Measurements from ENCODE around the gene VAPB.

The VAPB gene

DNA sequence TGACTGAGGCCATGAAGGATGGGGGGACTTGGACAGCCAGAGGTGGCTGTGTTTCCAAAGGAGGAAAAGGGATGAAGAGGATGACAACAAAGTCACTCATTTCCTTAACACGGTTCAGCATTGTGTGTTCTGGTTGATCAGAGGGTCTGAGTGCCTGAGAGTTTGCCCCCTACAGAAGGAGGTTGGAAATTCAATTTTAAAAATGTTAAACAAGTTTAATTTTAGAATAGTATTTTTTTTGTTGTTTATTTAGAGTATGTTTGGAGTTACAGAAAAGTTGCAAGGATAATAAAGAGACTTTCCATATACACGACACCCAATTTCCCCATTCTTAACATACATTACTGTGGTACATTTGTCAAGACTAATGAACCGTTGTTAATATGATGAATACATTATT lies 10.3 kb upstream of the VAPB start:
- no peak for DNase-seq

DNA sequence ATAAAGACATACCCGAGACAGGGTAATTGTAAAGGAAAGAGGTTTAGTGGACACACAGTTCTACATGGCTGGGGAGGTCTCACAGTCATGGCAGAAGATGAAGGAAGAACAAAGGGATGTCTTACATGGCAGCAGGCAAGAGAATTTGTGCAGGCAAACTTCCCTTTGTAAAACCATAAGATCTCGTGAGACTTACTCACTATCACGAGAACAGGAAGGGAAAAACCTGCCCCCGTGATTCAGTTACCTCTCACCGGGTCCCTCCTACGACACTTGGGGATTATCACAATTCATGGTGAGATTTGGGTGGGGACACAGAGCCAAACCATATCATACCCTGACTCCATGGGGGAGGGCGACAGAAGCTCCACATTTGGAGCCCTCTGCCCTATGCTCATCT lies 7.4 kb upstream of the VAPB start:
- DNase-seq = peak in 1 of 2 donors; percentile 2

DNA sequence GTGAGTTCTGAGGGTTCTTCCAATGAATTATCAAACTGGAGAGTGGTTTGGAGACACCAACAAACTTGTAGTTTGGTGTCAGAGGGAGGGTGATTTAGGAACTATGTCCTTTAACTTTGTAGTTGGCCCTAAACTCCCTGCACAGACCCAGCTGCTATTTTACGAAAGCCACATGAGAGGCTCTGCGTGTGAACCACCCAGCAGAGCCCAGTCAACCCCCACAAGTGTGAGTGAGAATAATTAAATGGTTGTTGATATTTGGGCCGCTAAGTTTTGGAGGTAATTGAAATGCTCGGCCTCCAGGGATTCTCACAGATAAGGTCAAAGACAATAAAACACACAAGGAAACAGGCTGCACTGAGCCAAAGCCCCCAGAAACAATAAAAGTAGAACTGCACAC lies 6.9 kb upstream of the VAPB start:
- no peak for DNase-seq

DNA sequence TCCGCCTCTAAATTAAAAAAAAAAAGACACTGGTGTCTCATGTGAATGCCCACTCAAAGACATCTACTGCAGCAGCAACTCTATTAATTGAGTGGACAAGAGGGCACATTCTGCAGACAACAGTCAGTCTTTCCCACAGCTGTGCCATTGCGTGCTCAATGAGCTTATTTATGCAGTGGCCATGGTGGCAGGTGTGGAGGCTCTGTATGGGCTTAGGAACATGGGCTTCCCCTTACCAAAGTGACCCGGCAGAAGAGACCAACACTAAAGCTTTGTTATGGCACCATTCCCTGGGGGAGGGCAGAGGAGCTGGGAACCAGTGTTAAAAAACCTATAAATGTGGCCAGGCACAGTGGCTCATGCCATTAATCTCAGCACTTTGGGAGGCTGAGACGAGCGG lies 4.2 kb upstream of the VAPB start:
- no peak for DNase-seq

DNA sequence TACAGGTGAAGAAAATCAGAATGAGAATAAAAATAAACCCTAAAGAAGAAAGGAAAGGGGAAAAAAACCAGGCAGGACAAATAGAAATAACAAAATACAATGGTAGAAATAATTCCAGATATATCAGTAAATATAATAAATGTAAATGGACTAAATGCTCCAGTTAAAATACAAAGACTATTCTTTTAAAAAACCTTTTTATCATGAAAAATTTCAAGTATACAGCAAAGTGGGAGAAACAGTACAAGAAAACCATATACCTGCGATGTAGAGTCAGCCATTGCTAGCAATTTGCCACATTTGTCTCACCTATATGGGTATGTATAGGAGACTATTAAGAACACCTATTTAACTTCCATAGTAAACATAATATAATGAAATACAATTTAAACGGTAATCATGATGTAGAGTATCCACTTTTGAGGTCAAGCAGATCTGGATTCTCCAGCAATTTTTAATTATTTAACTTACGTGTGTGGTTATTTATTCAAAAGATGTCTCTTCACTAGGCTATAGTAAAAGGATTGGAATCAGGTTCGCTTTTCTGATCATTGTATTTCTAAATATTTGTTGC lies 914 bp upstream of the VAPB start:
- no peak for DNase-seq

DNA sequence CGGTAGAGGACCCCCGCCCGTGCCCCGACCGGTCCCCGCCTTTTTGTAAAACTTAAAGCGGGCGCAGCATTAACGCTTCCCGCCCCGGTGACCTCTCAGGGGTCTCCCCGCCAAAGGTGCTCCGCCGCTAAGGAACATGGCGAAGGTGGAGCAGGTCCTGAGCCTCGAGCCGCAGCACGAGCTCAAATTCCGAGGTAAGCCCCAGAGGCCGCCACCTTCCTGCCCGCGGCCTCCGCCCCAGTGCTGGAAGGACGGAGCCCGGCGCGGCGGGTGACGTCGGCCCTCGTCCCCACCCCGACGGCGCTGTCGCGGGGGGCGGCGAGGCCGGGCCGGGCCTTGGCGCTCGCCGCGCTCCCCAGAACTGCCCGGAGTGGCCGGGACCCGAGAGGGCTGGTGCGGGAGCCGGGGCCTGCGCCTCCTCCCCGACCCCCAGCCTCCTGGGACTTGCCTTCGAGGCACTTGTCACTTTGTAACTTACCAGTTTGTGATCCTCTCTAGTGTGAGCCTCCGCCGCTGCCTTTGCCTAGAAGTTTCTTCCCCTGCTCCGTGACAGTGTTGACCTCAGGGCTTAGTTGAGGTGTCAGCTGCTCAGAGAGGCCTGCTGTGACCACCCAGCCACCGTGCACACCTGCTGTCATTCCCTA lies 417 bp downstream of the VAPB start:
- peak; percentile 31 to 61 for DNase-seq

DNA sequence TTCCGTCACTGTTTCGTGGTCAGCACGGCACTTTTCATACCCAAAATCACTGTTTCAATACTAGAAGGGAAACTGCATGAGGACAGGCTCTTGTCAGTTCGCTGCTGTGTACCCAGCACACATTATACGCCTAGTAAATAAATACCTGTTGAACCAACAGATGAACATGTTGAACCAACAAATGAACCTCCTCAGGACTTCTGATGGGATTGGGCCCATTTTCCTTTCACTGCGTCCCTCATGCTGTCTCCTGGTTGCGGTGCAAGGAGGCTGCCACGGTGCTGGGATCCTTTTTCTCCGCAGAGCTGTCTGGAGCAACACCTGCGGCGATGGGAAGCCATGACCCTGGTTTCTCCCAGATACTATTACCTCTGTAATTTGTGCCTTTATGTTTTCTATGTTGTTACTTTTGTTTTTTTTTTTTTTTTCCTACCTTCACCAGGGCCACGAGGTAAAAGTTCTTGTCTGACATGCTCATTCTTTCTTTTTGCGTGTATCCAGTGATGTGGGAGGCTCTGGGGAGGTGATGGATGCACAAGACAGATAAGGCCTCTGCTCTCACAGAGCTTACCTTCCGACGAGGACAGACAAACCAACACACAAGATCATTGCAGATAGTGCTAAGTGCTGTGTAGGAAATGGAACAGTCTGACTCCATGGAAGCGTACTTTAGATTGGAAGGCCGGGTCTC lies 1.1 kb downstream of the VAPB start:
- DNase-seq = no peak

DNA sequence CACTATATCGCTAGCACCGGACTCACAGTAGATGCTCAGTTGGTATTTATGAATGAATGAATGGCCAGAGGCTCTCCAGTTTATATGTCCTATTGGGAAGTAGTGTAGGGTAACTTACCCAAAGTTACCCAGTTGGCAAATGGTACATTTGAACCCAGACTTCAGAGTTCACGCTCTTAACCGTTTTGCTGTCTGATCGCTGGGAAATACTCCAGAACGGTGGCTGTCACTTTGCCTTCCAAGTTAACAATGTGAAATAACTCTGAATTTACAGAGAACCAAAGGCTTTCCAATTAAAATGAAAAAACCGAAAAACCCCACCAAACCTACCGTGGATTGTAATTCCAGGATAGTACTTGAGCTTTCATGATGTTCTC lies 1.6 kb downstream of the VAPB start:
- no peak for DNase-seq

DNA sequence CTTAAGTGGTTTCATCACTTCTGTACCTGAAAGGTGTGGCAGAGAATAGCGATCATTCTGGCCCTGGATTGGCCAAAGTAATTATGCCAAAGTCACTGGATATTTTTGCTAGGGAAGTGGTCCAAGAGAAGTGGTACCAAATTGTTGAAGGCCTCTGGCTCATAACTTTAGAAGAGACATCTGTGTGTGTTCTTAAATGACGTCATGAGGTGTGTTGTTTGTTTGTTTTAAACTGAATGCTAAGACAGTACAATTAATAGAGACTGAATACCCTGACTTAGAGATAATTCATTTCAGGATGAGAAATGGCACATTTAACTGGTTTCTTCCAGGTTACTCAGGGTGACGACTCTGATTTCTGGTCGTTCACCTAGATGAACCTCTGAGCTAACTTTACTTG lies 3.3 kb downstream of the VAPB start:
- DNase-seq = no peak

DNA sequence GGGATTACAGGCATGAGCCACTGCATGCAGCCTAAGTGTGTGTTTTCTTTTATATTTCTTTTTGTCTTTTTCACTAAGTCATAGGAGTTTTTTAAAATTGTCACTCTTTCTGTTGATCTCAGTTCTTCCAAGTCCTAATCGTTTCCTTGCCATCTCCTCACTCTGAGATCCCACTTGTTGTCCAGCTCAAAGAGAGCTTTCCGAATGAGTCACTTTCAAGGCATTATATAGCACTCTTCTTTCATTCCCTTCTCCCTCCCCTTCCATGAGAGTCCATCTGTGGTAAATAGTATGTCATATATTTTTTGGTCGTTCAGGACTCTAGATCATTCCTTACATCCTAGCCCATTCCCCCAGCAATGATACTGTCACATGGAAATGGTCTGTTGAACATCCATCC lies 4.3 kb downstream of the VAPB start:
- DNase-seq = no peak

DNA sequence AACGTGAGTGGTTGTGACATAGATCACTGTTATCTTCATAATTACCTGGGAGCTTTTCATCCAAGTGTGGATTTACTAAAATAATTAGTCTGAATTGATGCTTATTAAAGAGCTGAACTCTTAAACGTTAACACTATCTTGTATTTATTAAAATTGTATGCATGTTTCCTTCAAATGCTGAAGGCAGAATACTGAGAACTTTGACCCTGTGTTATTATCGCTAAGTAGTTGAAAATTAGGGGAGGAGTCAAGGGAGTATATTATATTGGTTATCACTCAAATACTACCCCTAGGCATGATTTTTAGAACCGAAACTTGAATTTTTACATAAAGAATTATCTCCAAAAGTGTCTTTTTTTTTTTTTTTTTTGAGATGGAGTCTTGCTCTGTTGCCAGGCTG lies 5.8 kb downstream of the VAPB start:
- no peak for DNase-seq

DNA sequence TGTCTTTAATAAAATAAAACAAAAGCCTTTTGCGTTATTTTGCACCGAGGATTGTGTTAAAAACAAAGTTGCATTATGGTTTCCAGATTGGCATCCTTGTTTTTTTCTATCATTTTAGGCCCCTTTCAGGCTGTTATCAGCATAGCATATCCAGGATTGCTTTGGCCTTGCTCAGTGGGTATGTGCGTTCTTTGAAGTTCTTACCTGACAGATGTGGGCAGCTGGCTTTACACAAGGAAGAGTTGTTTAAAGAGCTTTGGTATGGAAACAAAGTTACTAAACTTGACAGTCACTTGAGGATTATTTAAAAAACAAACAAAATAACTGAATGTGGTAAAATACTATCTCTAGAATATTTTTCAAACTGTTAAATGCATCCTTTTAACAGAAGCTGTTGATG lies 6.6 kb downstream of the VAPB start:
- no peak for DNase-seq

DNA sequence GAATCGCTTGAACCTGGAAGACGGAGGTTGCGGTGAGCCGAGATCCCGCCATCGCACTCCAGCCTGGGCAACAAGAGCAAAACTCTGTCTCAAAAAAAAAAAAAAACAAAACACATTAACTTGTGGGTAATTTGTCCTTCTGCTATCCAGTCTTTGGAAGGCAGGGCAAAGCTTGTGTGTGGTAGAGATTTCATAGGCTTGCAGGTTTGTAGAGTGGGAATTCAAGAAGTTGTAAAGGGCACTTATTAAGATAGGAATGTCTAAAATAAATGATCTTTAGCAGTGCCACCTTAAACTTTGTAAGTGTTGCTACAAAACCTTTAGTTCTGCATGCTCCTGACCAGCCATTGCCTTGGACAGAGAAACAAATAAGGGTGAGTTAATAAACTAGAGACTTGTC lies 8.4 kb downstream of the VAPB start:
- no peak for DNase-seq

DNA sequence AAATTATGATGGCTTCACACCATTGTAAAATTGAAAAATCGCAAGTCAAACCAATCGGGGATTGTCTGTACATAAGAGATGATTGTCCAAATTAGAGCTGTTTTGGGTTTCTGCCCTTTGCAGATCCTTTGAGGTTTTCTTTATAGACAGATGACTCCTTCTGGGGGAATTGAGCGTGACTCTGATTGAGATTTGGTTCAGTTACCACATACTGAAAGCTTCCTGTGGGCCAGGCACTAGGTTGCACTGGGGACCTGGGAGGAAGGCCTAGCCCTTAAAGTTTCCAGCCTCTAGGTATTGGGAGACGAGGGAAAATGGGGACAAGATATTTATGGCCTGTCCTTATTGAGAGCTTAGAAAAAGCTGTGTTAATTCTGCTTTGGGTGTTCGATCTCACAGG lies 9.2 kb downstream of the VAPB start:
- DNase-seq = no peak

DNA sequence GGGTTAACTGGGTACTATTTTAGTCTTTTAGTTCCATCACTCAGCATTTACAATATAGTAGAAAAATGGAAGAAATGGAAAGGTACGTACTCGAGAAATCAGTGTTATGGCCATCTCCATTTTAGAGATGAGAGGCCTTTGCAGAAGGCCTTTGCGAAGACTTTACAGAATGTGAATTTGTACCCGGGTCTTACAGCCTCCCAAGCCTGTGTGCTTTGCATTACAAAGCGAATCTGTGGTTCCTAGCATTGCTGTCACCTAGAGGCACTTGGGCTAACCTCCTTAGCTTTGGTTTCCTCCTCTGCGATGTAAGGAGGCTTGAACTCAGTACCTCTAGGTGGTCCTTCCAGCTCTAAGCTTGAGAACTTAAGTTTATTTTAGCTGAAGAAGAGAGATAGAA lies 10.9 kb downstream of the VAPB start:
- no peak for DNase-seq

DNA sequence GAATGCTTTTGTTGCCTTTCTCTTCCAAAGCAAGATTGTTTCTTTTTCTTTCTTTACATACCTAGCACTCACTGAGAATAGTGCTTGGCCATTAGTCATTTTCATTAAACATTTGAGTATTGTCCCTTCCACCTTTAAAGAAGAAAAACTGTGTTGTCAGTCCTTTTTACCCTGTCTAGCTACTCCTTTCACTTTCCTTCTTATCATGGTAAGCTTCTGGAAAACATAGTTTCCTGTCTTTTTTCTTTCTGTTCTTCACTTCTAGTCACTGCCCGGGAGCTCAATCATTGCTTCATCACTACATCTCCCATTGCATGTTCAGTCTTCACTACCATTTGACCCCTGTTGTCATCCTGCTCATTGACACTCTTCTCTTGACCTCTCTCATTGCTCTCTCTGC lies 12.1 kb downstream of the VAPB start:
- DNase-seq = no peak

DNA sequence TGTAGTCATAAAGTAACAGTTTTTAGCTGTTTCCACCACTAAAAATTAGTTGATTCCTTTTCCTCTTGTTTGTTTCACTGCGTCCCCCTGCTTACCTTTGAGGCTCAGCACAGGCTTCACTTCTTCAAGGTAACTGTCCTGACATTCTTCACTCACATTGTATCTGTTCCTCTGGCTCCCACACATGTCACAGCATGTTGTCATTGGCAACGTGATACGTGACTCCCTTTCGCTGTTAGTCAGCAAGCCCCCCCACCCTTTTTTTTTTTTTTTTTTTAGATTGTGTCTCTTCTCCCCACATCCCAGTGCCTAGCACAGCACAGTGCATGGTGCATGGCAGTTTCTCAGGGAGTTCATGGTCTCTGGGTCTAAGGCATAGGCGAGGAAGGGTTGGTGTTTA lies 13.3 kb downstream of the VAPB start:
- no peak for DNase-seq

DNA sequence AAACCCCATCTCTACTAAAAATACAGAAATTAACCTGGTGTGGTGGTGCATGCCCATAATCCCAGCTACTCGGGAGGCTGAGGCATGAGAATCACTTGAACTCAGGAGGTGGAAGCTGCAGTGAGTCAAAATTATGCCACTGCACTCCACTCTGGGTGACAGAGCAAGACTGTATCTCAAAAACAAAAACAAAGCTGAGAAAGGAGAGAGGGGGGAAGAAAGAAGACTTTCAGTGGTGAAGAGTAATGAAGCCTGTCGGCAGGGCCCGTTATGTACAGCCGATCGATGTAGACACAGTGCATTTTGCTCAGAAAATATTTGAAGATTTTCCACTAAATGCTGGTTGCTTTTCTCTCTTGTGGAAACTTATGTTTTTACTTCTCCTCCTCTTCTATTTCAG lies 13.8 kb downstream of the VAPB start:
- DNase-seq = no peak

DNA sequence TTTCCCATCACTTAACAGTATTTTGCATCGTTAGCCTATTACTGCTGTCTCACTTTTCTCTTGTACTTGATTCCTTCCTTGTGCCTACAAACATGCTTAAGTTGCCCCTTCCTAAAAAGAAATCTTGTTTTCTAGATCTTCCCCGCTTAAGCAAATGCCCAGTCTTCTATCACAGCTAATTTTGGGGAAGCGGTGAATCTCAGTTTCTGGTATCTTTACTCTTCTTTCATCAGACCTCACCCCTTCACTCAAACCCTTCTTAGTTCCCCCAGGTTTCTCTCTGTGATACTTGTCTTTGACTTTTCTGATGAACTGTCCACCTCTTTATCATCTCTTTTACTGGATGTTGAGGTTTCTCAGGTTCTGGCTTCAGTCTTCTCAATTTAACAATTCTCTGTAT lies 14.2 kb downstream of the VAPB start:
- DNase-seq = no peak

DNA sequence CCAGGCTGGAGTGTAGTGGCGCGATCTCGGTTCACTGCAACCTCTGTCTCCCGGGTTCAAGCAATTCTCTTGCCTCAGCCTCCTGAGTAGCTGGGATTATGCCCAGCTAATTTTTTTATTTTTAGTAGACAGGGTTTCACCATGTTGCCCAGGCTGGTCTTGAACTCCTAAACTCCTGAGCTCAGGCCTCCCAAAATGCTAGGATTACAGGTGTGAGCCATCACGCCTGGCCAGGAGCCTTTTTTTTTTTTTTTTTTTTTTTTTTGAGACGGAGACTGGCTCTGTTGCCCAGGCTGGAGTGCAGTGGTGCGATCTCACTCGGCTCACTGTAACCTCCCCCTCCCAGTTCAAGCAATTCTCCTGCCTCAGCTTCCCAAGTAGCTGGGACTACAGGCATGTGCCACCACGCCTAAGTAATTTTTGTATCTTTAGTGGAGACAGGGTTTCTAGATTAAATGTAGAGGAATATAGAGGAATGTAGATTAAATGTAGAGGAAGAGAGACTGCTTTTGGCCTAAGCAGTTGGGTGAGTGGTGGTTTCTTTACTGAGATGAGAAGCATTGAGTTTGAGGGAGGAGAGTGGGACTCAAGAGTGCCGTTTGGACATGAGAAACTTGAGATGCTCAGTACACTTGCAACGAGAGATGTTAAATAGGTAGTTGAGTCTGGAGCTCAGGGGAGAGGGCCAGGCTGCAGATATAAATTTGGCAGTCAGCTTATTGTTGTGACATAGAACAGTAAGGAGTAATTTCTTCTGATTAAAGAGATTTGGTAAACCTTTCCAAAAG lies 16.7 kb downstream of the VAPB start:
- DNase-seq = no peak

DNA sequence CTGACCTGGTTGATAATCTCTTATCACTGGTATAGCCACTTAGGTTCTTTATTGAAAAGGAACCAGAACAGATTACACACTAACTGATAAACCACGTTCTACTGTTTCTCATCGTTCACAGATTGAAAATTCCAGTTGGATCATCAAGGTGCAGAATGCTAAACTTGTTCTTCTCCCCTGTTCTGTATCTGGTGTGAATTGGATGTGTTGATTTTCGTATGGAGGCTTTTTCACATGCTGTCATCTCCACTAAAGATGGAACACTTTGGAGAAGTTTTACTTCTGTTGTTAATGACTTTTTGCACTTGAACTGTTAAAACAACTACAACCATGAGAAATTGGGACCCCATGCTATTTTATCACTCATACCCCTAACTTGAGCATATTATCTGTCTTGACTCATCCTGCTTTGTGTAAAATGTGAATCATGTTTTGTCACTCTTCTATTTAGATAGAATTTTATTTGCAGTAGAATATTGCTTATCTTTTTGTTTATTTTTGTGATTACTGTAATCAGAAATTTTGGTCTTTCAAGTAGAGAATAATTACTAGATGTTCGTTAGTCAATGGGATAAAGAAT lies 17.5 kb downstream of the VAPB start:
- DNase-seq = no peak

DNA sequence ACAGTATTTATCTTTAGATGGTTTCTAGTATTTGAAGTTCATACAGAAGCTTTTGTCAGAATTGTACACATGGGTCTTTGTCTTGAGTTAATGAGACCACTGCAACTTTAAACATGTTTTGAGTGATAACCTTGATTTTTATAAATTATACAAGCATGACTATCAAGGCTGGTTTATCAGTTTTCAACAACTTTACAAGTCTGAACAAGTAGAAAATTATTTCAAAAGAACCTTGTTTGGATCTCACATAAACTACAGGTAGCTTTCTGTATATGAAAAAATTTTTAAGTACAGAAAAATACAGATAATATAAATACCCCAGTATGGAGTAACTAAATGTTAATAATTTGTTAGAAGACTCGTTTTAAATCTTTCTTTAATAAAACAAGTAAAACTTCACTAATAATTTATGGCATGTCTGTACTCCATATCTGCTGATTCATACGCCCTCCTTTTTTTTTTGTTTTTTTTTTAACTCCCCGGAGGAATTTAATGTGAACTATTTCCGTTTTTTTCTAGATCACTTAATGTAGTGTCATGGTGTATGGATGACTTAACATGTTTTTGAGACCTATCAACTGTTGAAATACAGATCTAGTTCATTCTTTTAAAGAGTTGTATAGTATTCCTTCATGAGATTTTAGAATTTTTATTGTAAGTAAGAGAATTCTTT lies 18.3 kb downstream of the VAPB start:
- peak in 1 of 2 donors; percentile 73 for DNase-seq
